Smooth muscle cell (in vitro differentiated cells): ENCODE data around the gene CCND2. TPM values are rescaled to one million over a fixed set of nuclear protein-coding genes. Genes with fewer than 3 reads are reported as not detected.

Source experiments
- DNase-seq: peaks from one replicate; lab custom pipeline; 2025; ENCODE audit not compliant: unreplicated experiment; lab: John Stamatoyannopoulos, UW
- H2AFZ ChIP-seq: fragments of 200-600 bp; sonication (generic); 2 replicates; pipeline ENCODE4 v1.6.0; 2016; ENCODE audit warnings: antibody characterized with exemption, low read depth, mild to moderate bottlenecking
- H3F3A ChIP-seq: fragments of 200-600 bp; sonication (generic); 2 replicates; pipeline ENCODE4 v1.6.0; 2017; ENCODE audit warnings: antibody characterized with exemption, low read depth
- H3K27ac ChIP-seq: fragments of 200-600 bp; sonication (generic); 2 replicates; pipeline ENCODE4 v1.5.1; 2016; ENCODE audit warnings: low read depth, mild to moderate bottlenecking
- H3K27me3 ChIP-seq: fragments of 200-600 bp; sonication (generic); 2 replicates; pipeline ENCODE4 v1.6.1; 2016; ENCODE audit warnings: low read depth, mild to moderate bottlenecking
- H3K36me3 ChIP-seq: fragments of 200-600 bp; sonication (generic); 2 replicates; pipeline ENCODE4 v1.5.1; 2016; ENCODE audit warnings: low read depth
- H3K4me1 ChIP-seq: fragments of 200-600 bp; sonication (generic); 2 replicates; pipeline ENCODE4 v1.5.1; 2016; ENCODE audit warnings: low read depth
- H3K4me2 ChIP-seq: fragments of 200-600 bp; sonication (generic); 2 replicates; pipeline ENCODE4 v1.6.0; 2016; ENCODE audit warnings: mild to moderate bottlenecking
- H3K4me3 ChIP-seq: fragments of 200-600 bp; sonication (generic); 2 replicates; pipeline ENCODE4 v1.5.1; 2016; ENCODE audit warnings: mild to moderate bottlenecking
- H3K79me2 ChIP-seq: fragments of 200-600 bp; sonication (generic); 2 replicates; pipeline ENCODE4 v1.6.0; 2016; ENCODE audit warnings: low read depth, mild to moderate bottlenecking
- H3K9ac ChIP-seq: fragments of 200-600 bp; sonication (generic); 2 replicates; pipeline ENCODE4 v1.6.0; 2016; ENCODE audit warnings: low read depth
- H3K9me3 ChIP-seq: fragments of 200-600 bp; sonication (generic); replicated peaks from 2 replicates; pipeline ENCODE4 v1.5.1; 2016; ENCODE audit warnings: low read depth
- H4K20me1 ChIP-seq: fragments of 200-600 bp; sonication (generic); 2 replicates; pipeline ENCODE4 v1.6.0; 2016; ENCODE audit warnings: low read depth
- CTCF ChIP-seq: fragments of 200-600 bp; sonication (generic); IDR thresholded peaks from 2 replicates; pipeline ENCODE4 v1.5.1; 2017; ENCODE audit warnings: borderline replicate concordance, mild to moderate bottlenecking, antibody characterized with exemption; ENCODE audit not compliant: insufficient read depth, poor library complexity, severe bottlenecking
- WGBS: methylation state at CpG from one replicate; pipeline ENCODE4 v1.1.7; 2016; ENCODE audit warnings: low lambda C conversion rate; 5-methylcytosine and 5-hydroxymethylcytosine counted together
- polyA plus RNA-seq: library from polyadenylated mRNA; unstranded; fragments of >200 nt; fragmentation: Nextera tagmentation; extraction: Ambion mirVana; gene quantifications from 2 replicates; pipeline ENCODE4 v1.2.1, GENCODE V29; 2016
- total RNA-seq: library from RNA; depleted of rRNA; stranded (reverse); fragments of >200 nt; gene quantifications from 2 replicates; pipeline ENCODE4 v1.2.3, GENCODE V29; 2014

The CCND2 gene
- total and polyA plus RNA-seq, 2 experiments from 2014 or later: 356 to 462 TPM

GRCh38 chr12:4227046-4227445, 46.5 kb upstream of the CCND2 start:
- no peaks in the 10 kb centered on the region for H3F3A ChIP-seq
- no peak overlapping the region for H3K4me2 ChIP-seq
- no peak overlapping the region for H3K4me3 ChIP-seq
- 96% methylated on average over 5 of the region's 5 CpGs for WGBS
- no peak overlapping the region for H3K27ac ChIP-seq
- no peaks in the 10 kb centered on the region for H3K4me1 ChIP-seq
- no peaks in the 10 kb centered on the region for H3K36me3 ChIP-seq
- H3K9ac ChIP-seq: no peak overlapping the region
- H4K20me1 ChIP-seq: no peaks in the 10 kb centered on the region
- no peaks in the 10 kb centered on the region for H3K27me3 ChIP-seq
- no peaks in the 10 kb centered on the region for H3K79me2 ChIP-seq
- no peak for DNase-seq
- no peaks in the 10 kb centered on the region for H3K9me3 ChIP-seq
- no peak overlapping the region for H2AFZ ChIP-seq
- no peak for TF ChIP-seq CTCF

GRCh38 chr12:4228122-4228580, 45.4 kb upstream of the CCND2 start:
- Histone ChIP-seq H2AFZ (no peak overlapping the region), H3F3A (no peaks in the 10 kb centered on the region), H3K36me3 (no peaks in the 10 kb centered on the region), H3K4me1 (no peaks in the 10 kb centered on the region), H3K27me3 (no peaks in the 10 kb centered on the region), H3K9me3 (no peaks in the 10 kb centered on the region), H3K9ac (no peak overlapping the region), H3K4me2 (no peak overlapping the region), H3K27ac (no peak overlapping the region), H3K4me3 (no peak overlapping the region), H4K20me1 (no peaks in the 10 kb centered on the region), H3K79me2 (no peaks in the 10 kb centered on the region)
- 78% methylated on average over 18 of the region's 18 CpGs for WGBS
- no peak for DNase-seq
- no peak for TF ChIP-seq CTCF

GRCh38 chr12:4230526-4230925, 43.0 kb upstream of the CCND2 start:
- DNase-seq: no peak
- no peak overlapping the region for H3K4me2 ChIP-seq
- no peaks in the 10 kb centered on the region for H4K20me1 ChIP-seq
- peaks cover 7% of the 10 kb centered on the region for H3K27me3 ChIP-seq
- H3K4me1 ChIP-seq: no peaks in the 10 kb centered on the region
- H3K9me3 ChIP-seq: no peaks in the 10 kb centered on the region
- no peak overlapping the region for H3K9ac ChIP-seq
- 85% methylated on average over 6 of the region's 6 CpGs for WGBS
- H2AFZ ChIP-seq: no peak overlapping the region
- no peak overlapping the region for H3K4me3 ChIP-seq
- H3F3A ChIP-seq: no peaks in the 10 kb centered on the region
- no peaks in the 10 kb centered on the region for H3K36me3 ChIP-seq
- H3K27ac ChIP-seq: no peak overlapping the region
- no peak for TF ChIP-seq CTCF
- H3K79me2 ChIP-seq: no peaks in the 10 kb centered on the region

GRCh38 chr12:4238577-4238976, 35.0 kb upstream of the CCND2 start:
- H3F3A ChIP-seq: no peaks in the 10 kb centered on the region
- H3K4me1 ChIP-seq: no peaks in the 10 kb centered on the region
- no peak overlapping the region for H3K4me2 ChIP-seq
- no peaks in the 10 kb centered on the region for H3K79me2 ChIP-seq
- no peak for DNase-seq
- no peak overlapping the region for H3K27ac ChIP-seq
- no peak for TF ChIP-seq CTCF
- peaks cover 5% of the 10 kb centered on the region for H3K36me3 ChIP-seq
- H3K9ac ChIP-seq: no peak overlapping the region
- WGBS: 85% methylated on average over 2 of the region's 2 CpGs
- peaks cover 7% of the 10 kb centered on the region for H3K9me3 ChIP-seq
- no peaks in the 10 kb centered on the region for H4K20me1 ChIP-seq
- no peak overlapping the region for H2AFZ ChIP-seq
- no peak overlapping the region for H3K4me3 ChIP-seq
- H3K27me3 ChIP-seq: peaks cover 5% of the 10 kb centered on the region
